CD14-positive monocyte (primary cell): ENCODE results near the gene IMPDH1. TPM values are rescaled to one million over a fixed set of nuclear protein-coding genes. Genes with fewer than 3 reads are reported as not detected.

ENCODE experiments used
- DNase-seq, 3 donors: peaks; one replicate each; pipeline ENCODE4 v3.0.0-alpha.2; 2011 to 2022
- H2AFZ ChIP-seq: 2 replicates; pipeline ENCODE4 v1.6.0; 2012; ENCODE audit warnings: mild to moderate bottlenecking, low read depth, low read length, inconsistent platforms; ENCODE audit not compliant: insufficient read depth, poor library complexity, severe bottlenecking
- H3K27ac ChIP-seq, 2 donors: 1 replicate in 1 of 2; 2 replicates in 1 of 2; pipeline ENCODE4 v1.5.1; 2012 to 2013; ENCODE audit warnings: low read length in 2 of 2, control low read depth in 1 of 2, inconsistent platforms in 1 of 2, low read depth in 1 of 2, mild to moderate bottlenecking in 1 of 2
- H3K27me3 ChIP-seq, 2 donors: one replicate each; pipeline versions ENCODE4 v1.6.0 to v1.6.1; 2011 to 2013; ENCODE audit warnings: low read length in 2 of 2; ENCODE audit not compliant: control insufficient read depth in 2 of 2, insufficient read depth in 2 of 2
- H3K36me3 ChIP-seq, 2 donors: replicated peaks in 1 of 2; 1 replicate in 1 of 2; 2 replicates in 1 of 2; pipeline versions ENCODE4 v1.5.1 to v1.6.1; 2012 to 2013; ENCODE audit warnings: low read length in 2 of 2, control low read depth in 1 of 2, inconsistent platforms in 1 of 2, mild to moderate bottlenecking in 1 of 2; ENCODE audit not compliant: insufficient read depth in 2 of 2, control insufficient read depth in 1 of 2
- H3K4me1 ChIP-seq, 2 donors: 1 replicate in 1 of 2; 2 replicates in 1 of 2; pipeline versions ENCODE4 v1.5.1 to v1.6.1; 2012 to 2013; ENCODE audit warnings: low read length in 2 of 2, control low read depth in 1 of 2, inconsistent platforms in 1 of 2, mild to moderate bottlenecking in 1 of 2, moderate library complexity in 1 of 2; ENCODE audit not compliant: insufficient read depth in 2 of 2, control insufficient read depth in 1 of 2
- H3K4me2 ChIP-seq: replicated peaks from 2 replicates; pipeline ENCODE3; 2012; ENCODE audit warnings: low read length, moderate library complexity, mild to moderate bottlenecking; ENCODE audit not compliant: poor library complexity, severe bottlenecking; ENCODE audit errors: extremely low read depth
- H3K4me3 ChIP-seq, 3 experiments: fragments of 200-600 bp in 1 of 3; sonication (generic) in 1 of 3; replicated peaks in 1 of 3; 1 replicate in 2 of 3; 2 replicates in 1 of 3; pipeline ENCODE4 v1.5.1; 2011 to 2013; ENCODE audit warnings: low read length in 3 of 3, mild to moderate bottlenecking in 3 of 3, control low read depth in 2 of 3, low read depth in 2 of 3, inconsistent platforms in 1 of 3, moderate library complexity in 1 of 3
- H3K79me2 ChIP-seq: 2 replicates; pipeline ENCODE4 v1.6.0; 2012; ENCODE audit warnings: mild to moderate bottlenecking, control low read depth, inconsistent platforms, low read length, moderate library complexity; ENCODE audit not compliant: insufficient read depth
- H3K9ac ChIP-seq: 2 replicates; pipeline ENCODE4 v1.6.0; 2017; ENCODE audit warnings: low read length, mild to moderate bottlenecking; ENCODE audit not compliant: insufficient read depth, poor library complexity, severe bottlenecking
- H3K9me3 ChIP-seq, 2 donors: replicated peaks in 1 of 2; 1 replicate in 1 of 2; 2 replicates in 1 of 2; pipeline versions ENCODE4 v1.5.1 to v1.6.1; 2012 to 2013; ENCODE audit warnings: low read length in 2 of 2, control low read depth in 1 of 2; ENCODE audit not compliant: control insufficient read depth in 1 of 2, insufficient read depth in 1 of 2
- H4K20me1 ChIP-seq: 2 replicates; pipeline ENCODE4 v1.6.0; 2012; ENCODE audit warnings: mild to moderate bottlenecking, low read length, control low read depth, moderate library complexity; ENCODE audit not compliant: insufficient read depth
- H3K27ac Mint-ChIP-seq, 7 donors: one replicate each; pipeline ENCODE4 v1.8.0; 2020; ENCODE audit warnings: mild to moderate bottlenecking in 7 of 7, mixed read lengths in 7 of 7, moderate library complexity in 6 of 7, inconsistent platforms in 2 of 7
- H3K27me3 Mint-ChIP-seq, 3 donors: one replicate each; pipeline ENCODE4 v1.8.0; 2021 to 2022; ENCODE audit warnings: low read depth in 3 of 3, mild to moderate bottlenecking in 3 of 3, mixed read lengths in 3 of 3, moderate library complexity in 3 of 3, inconsistent platforms in 1 of 3
- H3K36me3 Mint-ChIP-seq, 2 donors: one replicate each; pipeline ENCODE4 v1.8.0; 2020; ENCODE audit warnings: mixed read lengths in 2 of 2, inconsistent platforms in 1 of 2, mild to moderate bottlenecking in 1 of 2
- H3K4me1 Mint-ChIP-seq: one replicate; pipeline ENCODE4 v1.8.0; 2020; ENCODE audit warnings: mild to moderate bottlenecking, mixed read lengths
- H3K4me3 Mint-ChIP-seq, 2 donors: one replicate each; pipeline ENCODE4 v1.8.0; 2020; ENCODE audit warnings: mild to moderate bottlenecking in 2 of 2, mixed read lengths in 2 of 2, moderate library complexity in 1 of 2
- H3K9me3 Mint-ChIP-seq, 7 donors: one replicate each; pipeline ENCODE4 v1.8.0; 2020 to 2022; ENCODE audit warnings: mixed read lengths in 7 of 7, mild to moderate bottlenecking in 6 of 7, moderate library complexity in 6 of 7, inconsistent platforms in 2 of 7
- WGBS: methylation state at CpG from one replicate; pipeline ENCODE4 v1.1.5; 2013; ENCODE audit warnings: missing lambda C conversion rate; ENCODE audit not compliant: insufficient coverage; 5-methylcytosine and 5-hydroxymethylcytosine counted together
- intact Hi-C, 2 donors: fragments of 100-400 bp; cut with micrococcal nuclease; formaldehyde crosslinking; loops; one replicate each; pipeline versions ENCODE4 v1.15.0 to v1.15.1; 2023
- polyA plus RNA-seq, 3 donors: library from polyadenylated mRNA; depleted of rRNA in 1 of 3; unstranded in 2 of 3; stranded (reverse) in 1 of 3; fragments of 300-500 nt in 2 of 3; fragments of >200 nt in 1 of 3; fragmentation: Illumina TruSeq in 2 of 3; gene quantifications; 1 replicate in 2 of 3; 2 replicates in 1 of 3; pipeline ENCODE4 v1.2.3, GENCODE V29; 2012 to 2021
- TF ChIP-seq, protein P1 (sequence below): fragments of 200-600 bp; IDR thresholded peaks from one replicate; pipeline ENCODE4 v1.8.0; 2022; ENCODE audit warnings: antibody characterized with exemption, mild to moderate bottlenecking

IMPDH1 gene
- polyA plus RNA-seq, 3 donors = 110 to 259 (median 152) TPM

DNA sequence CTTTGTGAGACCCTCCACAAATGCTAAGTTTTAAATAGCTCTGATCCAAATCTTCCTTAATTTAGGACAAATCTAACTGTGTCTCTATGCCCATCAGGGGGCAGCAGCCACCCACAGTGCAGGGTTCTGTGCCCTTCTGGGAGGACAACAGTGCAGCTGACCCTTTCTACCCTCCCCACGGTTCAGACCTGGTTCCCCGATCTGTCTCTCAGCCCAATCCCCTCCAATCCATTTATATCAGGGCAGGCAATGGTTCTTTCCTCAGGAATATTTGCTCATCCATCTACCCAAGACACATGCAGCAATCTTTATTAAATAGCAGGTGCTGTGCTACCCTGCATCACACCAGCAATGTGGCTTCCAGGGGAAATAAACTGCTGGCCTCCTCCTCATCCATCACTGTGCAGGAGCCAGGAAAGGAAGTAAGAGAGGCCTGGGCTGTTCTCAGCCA lies 62.1 kb downstream of the IMPDH1 start:
- DNase-seq = peak; percentile 35 to 60 (median 57)
- Mint-ChIP-seq H3K4me1 (peaks cover 11% of the 10 kb centered on the region), H3K27me3 (peaks cover 25 to 39% (median 29%) of the 10 kb centered on the region in 3 donors), H3K36me3 (peaks cover under 1% of the 10 kb centered on the region in 2 donors), H3K4me3 (no peak overlapping the region), H3K27ac (no peak overlapping the region), H3K9me3 (peaks cover 0 to 7% (median 0%) of the 10 kb centered on the region in 7 donors)
- no peaks in the 10 kb centered on the region for H3K9me3 ChIP-seq
- WGBS = no CpG with 5 or more reads among the region's 2 CpGs
- no peaks in the 10 kb centered on the region for H4K20me1 ChIP-seq
- no peak overlapping the region for H3K4me3 ChIP-seq
- no peak overlapping the region for H2AFZ ChIP-seq
- H3K36me3 ChIP-seq = no peaks in the 10 kb centered on the region
- intact Hi-C loops = loop anchor here (2.0 to 10.0 kb wide), 4 partner anchors 39 to 115 kb away; partner anchors contain the start of gene HILPDA (in 1 of the 2)
- peaks cover 7% of the 10 kb centered on the region for H3K79me2 ChIP-seq
- H3K27me3 ChIP-seq = peaks cover 13 to 28% of the 10 kb centered on the region in 2 donors
- H3K4me1 ChIP-seq = peaks cover 16 to 32% of the 10 kb centered on the region in 2 donors
- H3K27ac ChIP-seq = no peak overlapping the region
- H3K9ac ChIP-seq = no peak overlapping the region
- TF ChIP-seq, protein P1, sequence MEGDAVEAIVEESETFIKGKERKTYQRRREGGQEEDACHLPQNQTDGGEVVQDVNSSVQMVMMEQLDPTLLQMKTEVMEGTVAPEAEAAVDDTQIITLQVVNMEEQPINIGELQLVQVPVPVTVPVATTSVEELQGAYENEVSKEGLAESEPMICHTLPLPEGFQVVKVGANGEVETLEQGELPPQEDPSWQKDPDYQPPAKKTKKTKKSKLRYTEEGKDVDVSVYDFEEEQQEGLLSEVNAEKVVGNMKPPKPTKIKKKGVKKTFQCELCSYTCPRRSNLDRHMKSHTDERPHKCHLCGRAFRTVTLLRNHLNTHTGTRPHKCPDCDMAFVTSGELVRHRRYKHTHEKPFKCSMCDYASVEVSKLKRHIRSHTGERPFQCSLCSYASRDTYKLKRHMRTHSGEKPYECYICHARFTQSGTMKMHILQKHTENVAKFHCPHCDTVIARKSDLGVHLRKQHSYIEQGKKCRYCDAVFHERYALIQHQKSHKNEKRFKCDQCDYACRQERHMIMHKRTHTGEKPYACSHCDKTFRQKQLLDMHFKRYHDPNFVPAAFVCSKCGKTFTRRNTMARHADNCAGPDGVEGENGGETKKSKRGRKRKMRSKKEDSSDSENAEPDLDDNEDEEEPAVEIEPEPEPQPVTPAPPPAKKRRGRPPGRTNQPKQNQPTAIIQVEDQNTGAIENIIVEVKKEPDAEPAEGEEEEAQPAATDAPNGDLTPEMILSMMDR = peak; percentile 74
- no peak overlapping the region for H3K4me2 ChIP-seq

DNA sequence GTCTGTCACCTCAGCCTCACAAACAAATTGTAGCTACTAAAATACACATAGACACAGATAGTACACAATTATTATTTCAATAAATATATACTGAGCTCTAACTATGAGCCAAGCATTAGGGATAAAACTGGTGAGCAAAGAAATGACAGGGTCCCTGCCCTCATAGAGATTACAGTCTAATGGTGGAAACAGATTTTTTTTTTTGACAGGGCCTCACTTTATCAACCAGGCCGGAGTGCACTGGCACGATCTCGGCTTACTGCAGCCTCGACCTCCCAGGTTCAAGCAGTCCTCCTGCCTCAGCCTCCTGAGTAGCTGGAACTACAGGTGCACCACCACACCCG lies 65.4 kb downstream of the IMPDH1 start:
- Histone ChIP-seq H2AFZ (peak overlapping the region; percentile 14), H3K27ac (no peak overlapping the region), H3K79me2 (peaks cover 35% of the 10 kb centered on the region), H3K4me2 (no peak overlapping the region), H3K9ac (no peak overlapping the region), H3K9me3 (no peaks in the 10 kb centered on the region), H3K4me1 (peaks cover 18 to 21% of the 10 kb centered on the region in 2 donors), H3K27me3 (peaks cover 0 to 4% of the 10 kb centered on the region in 2 donors), H3K4me3 (no peak overlapping the region), H3K36me3 (peaks cover 3 to 11% of the 10 kb centered on the region in 2 donors), H4K20me1 (no peaks in the 10 kb centered on the region)
- Mint-ChIP-seq H3K36me3 (peaks cover 9 to 10% of the 10 kb centered on the region in 2 donors), H3K4me1 (peaks cover 22% of the 10 kb centered on the region), H3K27me3 (peaks cover 5 to 11% (median 7%) of the 10 kb centered on the region in 3 donors), H3K4me3 (no peak overlapping the region), H3K27ac (no peak overlapping the region), H3K9me3 (peaks cover 0 to under 1% (median 0%) of the 10 kb centered on the region in 7 donors)
- intact Hi-C loops = loop anchor here in 1 of 2 donors (10.0 kb wide), 1 partner anchor 110 kb away; the partner anchor contains the start of gene HILPDA
- TF ChIP-seq, protein P1 = no peak
- WGBS = 100% methylated on average over 4 of the region's 5 CpGs
- no peak for DNase-seq
